GM21786 (cell line): ENCODE measurements around the gene DNM1.
A peak's percentile ranks its signal among the peaks of the same experiment; 100 is the strongest.
"Not testable (repeated sequence)": the region's sequence is repeated elsewhere in the genome, so short reads cannot be mapped to it uniquely, and the experiment has no call there.

Experiments
- ATAC-seq: cut with Tn5 transposase; IDR thresholded peaks from one replicate; pipeline ENCODE4 v1.9.1; 2021; ENCODE audit not compliant: unreplicated experiment

The DNM1 gene

DNA sequence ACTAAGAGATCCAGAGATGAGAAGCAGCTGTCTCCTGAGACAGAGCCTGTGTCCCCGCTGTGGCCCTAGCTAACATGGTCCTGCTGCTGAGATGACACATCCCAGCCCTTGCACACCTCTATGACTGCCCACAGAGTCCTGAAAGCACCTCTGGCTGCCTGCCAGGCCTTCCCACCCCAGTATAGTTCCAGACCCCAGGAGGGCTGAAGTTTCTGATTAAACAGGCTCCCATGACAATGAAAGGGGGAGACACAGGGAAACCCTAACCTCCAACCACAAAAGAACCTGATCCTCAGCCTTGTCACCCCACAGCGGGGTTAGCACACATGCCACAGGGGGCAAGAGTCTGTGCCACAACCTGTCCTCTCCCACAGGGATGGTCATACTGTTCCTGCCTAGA, 27.5 kb upstream of the DNM1 start:
- ATAC-seq, result no peak

DNA sequence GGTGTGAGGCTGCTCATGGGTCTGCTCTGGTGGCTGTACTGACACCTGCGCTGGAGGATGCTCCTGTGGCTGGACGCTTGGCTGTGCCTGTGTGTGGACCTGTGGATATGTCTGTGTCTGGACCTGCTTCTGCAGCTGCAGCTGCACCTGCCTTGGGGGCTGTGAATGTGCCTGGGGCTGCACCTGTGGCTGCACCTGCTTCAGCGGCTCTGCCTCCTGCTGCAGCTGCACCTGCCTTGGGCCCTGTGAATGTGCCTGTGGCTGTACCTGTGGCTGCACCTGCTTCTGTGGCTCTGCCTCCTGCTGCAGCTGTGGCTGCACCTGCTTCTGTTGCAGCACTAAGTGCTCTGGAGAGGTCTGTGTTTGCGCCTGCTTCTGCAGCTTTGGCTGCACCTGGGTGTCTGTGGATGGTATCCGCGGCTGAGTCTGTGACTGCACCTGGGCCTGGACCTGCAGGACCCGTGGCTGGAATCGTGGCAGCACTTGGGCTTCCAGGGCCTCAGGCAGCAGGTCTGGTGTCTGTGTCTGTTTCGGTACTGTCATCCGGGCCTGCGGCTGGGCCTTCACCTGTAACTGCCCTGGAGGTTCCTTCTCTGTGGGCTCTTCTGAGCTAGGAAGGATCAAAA, 24.3 kb upstream of the DNM1 start:
- ATAC-seq, result no peak

DNA sequence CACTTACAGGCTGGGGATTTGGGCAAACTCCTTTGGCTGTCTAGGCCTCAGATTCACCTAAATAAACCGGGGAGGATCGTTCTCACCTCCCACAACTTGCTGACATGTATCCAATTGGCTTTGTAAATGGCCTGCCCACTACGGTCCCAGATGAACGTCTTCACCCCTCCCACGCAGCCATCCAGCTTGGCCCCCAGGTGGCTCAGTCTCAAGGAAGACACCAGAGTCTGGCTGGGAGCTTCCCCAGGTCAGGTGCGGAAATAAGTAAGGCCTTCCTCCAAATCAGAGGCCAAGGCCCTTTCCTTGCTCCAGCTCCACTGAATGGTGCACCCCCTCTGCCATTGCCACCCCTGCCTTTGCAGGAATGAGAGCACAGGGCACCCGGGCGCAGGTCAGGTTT, 23.2 kb upstream of the DNM1 start:
- no peak for ATAC-seq

DNA sequence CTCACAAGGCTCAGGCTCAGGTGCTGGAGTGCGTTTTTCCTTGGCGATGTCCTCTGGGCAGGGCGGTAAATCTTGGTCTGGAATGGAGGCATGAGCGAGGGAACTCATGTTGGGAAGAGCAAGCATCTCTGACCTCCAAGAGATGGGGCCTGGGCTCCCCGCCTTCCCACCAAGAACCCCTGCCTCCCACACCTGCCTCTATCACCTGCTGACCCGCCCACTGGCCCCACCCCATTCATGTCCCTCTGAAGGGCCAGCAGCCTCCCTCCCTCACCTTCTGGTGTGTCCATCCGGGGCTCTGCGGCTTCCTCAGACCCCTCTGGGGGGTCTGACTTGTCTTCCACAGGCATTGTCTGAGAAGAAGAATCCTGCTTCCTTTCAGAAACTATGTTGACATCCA, 22.7 kb upstream of the DNM1 start:
- ATAC-seq, result no peak

DNA sequence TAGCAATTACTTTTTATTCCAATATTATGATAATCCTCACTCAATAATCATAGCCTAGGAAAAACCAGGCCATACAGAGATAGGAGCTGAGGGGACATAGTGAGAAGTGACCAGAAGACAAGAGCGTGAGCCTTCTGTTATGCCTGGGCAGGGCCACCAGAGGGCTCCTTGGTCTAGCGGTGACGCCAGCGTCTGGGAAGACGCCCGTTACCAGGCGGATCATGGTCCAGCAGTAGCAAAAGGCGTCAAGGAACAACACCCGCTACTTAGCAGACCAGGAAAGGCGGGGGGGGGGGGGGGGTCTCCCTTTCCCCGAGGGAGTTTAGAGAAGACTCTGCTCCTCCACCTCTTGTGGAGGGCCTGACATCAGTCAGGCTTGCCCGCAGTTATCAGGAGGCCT, 21.7 kb upstream of the DNM1 start:
- not testable (repeated sequence) for ATAC-seq

DNA sequence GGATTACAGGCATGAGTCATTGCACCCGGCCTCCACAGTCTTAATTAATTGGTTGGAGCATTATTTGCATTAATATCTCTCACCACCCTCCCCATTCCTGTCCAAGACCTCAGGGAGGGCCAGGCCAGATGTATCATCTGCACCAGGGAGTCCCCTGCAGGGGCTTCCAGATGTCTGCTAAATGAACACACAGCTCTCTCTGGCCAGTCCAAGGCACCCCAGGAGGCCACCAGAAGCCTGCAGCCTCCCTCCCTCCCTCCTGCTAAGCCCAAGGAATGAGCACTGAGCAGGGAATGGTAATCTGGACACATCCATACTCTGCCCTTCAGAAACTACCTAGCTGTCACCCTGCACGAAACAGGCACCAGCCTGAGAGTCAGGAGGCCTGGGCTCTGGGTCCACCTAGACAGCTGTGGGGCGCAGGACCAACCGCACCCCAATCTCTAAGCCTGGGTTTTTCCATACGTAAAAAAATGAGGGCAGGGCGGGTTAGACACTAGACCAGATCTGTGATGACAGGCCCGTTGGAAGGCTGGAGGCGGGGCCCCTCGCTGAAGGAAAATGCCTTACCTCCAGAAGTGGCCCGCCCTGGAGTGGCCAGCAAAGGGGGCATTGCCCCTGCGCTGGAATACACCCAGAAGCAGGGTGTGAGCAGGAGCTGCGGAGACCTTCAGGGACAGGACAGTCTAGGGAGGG, 20.1 kb upstream of the DNM1 start:
- ATAC-seq, result no peak

DNA sequence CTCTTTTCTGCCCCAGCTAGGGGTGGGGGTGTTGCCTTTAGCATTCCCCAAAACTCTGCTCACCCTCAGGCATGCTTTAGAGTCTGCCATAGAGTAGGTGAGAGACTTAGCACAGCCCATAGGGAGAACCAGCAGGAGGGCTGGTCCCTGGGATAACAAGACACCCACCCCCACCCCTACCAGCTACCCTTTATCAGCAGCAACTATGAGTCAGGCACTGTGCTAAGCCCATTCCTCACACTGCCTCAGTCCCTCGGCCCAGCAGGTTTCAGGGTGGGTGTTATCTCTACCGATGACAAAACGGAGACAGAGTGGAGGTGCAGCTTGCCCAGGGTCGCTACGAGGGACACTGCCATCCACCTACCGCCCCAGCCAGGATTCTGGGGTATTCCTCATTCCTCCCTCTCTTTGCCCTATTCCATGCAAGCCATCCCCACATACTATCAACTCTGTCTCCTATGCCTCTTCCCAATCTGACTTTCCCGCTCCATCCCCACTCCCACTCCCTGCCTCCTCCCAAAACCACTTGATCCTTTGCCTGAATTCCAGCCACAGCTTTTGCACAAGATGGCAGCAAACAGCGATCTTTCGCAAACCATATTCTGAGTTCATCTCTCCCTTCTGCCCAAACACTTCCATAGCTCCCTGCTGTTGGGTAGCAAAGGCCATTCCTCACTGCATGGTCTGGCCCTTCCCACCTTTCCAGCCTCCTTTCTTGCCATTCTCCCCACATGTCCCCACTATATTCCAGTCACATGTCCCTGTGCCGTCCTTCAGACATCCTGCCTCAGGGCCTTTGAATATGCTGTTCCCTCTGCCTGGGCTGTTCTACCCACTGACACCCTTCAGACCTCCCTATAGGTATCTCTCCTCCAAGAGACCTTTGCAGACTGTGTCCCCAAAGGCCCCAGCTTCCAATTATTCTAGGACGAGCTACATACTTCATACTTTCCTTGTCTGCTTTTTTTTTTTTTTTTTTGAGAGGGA, 16.9 kb upstream of the DNM1 start:
- no peak for ATAC-seq

DNA sequence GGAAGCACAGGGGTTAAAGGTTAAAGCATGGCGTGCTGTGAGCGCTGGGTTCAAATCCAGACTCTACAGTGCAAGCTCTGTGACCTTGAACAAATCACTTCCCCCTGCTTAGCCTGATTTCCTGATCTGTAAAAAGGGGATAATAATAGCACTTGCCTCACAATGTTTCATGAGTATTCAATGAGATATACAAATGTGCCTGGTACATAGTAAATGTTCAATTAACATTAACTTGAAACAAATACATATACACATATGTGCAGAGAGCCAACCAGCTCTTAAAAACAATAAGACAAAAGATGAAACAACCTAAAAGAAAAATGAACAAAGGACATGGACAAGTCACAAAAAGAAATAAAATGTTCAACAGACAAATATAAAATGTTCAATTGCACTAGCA, 15.8 kb upstream of the DNM1 start:
- ATAC-seq, result no peak

DNA sequence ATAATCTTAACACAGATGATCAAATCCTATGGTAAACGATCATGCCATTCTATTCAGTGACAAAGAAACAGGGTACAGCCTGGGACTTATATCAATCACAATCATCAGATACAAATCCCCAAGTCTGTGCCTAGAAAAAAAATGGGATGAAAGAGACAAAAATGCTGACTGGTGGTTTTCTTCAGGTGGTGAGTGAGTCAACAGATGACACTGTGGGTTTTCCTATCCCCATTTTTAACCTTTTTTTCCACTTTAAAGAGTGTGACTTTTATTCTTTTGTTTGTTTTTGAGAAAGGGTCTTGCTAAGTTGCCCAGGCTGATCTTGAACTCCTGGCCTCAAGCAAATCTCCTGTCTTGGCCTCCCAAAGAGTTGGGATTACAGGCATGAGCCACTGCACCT, 15.0 kb upstream of the DNM1 start:
- ATAC-seq, result no peak

DNA sequence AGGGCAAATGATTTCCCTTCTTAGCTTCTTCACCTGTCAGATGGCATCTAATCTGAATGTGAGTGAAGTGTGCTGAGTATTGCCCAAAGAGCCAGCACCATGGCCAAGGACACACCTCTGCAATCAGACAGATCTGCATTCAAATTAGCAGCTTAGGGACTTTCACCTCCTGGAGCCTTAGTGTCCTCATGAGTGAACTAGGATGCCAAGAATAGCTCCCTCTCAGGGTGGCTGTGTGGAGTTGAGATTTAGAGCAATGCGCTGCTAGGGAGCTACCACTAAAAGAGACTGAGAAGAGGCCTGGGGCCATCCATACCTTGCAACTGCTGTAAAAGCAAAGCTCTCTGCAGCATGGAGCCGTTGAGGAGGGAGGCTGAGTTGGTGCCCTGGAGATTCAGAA, 13.2 kb upstream of the DNM1 start:
- ATAC-seq, result no peak

DNA sequence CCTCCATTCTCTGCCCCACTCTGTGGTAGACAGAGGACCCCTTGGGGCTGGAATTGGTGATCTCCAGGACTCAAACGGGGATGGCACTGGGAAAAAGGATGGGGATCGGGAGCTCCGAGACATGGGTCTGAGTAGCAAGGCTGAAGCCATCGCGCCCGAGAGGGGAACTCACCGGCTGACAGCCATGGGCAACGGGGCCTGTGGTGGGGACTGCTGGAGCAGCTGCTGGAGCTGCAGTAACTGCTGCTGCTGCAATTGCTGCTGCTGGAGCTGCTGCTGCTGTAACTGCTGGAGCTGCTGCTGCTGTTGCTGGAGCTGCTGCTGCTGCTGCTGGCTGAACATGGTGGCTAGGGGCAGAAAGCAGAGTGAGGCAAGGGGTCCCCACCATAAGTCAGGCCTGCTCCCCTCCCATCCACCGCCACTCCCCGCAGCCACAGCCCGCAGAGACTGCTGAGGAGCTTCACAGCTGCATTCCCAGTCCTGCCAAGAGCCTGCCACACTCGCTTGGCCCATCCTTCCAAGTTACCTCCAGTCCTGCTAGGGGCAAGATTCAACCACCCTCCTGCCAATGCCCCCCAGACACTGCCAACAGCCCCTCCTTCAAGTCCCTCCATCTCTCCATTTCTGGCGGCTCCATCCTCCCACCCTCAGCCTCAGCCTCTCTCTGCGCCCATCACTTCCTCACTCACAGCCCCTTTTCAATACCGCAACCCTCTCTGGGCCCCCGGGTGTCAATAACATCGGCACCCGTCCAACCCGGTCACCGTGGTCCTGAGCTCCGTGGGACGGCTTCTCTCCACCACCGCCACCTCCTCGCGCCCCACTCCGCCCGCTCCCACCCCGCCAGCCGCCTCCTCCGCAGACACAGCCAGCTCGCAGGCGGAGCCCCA, 12.4 kb upstream of the DNM1 start:
- peak; percentile 14 for ATAC-seq

DNA sequence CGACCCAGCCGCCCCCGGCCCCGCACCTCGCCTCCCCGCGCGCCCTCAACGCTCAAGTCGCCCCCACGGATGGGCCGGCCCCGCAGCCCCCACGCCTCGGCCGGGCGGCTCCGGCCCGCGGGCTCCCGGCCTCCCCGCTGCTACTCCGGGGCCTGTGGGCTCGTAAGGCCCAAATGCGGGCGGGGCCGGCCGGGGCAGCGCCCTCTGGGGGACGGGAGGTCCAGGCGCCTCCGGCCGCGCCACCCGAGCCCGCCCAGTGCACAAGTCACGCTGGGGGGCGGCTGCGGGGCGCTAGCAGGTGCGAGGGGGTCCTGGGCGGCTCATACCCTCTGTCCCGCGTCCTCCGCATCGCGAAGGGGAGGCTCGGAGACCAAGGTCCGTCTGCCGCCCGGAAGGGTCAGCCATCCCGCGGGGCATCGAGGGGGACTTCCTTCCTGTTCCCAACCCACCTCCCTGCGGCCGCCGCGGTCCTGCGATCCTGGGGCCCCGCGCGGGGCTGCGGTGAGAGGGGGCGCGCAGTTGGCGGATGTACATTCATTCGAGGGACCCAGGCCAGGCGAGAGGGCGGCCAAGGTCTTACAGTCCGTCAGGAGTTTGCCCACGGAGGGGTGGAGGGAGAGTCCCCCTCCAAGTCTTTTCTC, 11.7 kb upstream of the DNM1 start, which contains the start of gene CIZ1:
CIZ1 (minus strand) TSS at position 167 of the 641 bp plus-strand sequence. CDS start 715 bp downstream, outside the sequence.
- peak; percentile 62 for ATAC-seq

DNA sequence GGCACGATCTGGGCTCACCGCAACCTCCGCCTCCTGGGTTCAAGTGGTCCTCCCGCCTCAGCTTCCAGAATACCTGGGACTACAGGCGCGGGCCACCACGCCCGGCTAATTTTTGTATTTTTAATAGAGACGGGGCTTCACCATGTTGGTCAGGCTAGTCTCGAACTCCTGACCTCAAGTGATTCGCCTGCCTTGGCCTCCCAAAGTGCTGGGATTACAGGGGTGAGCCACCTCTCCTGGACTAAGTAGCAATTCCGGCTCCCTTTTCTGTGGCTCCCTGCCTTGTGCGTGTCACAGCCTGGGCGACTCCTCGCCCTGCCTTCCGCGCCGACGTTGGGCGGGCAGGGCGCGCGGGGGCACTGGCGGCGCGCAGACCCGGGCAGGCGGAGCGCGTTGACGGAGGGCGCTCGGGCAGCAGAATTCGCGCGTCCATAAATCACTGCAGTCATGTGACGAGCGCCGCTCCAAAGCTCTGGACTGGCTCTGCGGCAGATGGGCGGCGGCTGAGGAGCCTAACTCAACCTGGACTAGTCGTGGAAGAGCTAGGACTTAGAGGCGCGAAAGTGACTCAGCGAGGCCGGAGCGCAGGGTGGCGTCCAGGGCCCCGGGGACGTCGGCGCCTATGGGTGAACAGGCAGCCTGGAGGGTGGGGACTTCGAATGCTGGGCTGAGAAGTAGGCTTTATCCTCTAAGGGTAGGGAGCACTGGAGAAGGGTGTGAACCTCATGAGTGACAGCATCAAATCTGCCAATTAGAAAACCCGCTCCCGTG, 10.4 kb upstream of the DNM1 start:
- ATAC-seq, result peak; percentile 63

DNA sequence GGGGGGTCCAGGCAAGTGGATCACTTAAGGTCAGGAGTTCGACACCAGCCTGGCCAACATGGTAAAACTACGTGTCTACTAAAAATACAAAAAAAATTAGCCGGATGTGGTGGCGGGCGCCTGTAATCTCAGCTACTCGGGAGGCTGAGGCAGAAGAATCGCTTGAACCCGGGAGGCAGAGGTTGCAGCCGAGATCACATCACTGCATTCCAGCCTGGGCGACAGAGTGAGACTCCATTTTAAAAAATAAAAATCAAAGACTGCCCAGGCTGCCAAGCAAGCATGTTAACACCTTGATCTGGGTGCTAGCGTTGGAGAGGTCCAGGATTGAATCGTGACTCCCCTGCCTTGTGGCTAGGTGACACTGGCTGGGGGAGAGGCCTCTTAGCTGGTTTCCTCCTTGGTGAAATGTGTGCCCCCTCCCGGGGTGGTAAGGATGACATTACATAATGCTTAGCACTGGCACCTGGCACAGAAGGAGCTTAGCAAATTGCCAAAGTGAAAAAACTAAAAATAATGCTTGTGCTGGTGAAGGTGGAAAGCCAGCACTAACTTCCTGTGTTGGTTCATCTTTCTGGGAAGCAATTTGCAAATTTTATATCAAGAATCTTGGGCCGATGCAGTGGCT, 9.6 kb upstream of the DNM1 start:
- no peak for ATAC-seq

DNA sequence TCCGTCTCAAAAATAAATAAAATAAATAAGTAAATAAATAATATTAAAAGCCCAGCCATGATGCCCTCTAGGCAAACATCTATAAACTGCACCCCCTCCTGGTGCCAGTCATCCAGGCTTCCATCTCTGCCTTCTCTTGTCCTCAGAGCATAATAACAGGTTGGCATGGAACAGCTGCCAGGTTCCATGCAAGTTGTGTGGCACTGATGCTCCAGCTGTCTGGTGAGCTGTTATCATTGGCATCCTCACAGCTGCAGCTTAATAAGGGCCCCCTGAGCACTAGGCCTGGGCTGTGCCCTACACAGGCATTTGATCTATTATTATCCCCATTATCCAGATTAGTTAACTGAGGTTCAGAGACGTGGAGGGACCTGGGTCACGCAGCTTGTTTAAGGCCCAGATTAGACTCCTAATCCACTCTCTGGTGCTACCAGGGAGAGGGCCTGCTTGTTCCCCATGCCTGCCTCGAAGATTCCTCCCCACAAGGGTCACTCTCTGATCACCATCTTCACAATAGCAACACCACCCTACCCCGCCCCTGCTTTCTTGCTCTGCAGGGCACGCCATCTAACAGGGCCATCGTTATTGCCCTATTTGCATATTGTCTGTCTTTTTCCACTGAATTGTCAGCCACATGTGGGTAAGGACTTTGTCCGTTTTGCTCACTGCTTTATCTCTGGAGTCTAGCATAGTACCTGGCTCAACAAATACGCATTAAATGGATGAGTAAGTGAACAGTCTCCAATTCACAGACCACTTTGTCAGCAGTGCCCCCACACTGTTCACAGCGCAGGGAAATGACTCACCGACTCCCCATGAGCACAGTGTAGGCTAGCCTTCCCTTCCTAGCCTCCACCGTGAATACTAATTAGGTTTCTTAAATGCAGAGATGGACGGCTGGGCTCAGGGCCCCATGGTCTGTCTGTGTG, 1.5 kb upstream of the DNM1 start:
- ATAC-seq, result no peak

DNA sequence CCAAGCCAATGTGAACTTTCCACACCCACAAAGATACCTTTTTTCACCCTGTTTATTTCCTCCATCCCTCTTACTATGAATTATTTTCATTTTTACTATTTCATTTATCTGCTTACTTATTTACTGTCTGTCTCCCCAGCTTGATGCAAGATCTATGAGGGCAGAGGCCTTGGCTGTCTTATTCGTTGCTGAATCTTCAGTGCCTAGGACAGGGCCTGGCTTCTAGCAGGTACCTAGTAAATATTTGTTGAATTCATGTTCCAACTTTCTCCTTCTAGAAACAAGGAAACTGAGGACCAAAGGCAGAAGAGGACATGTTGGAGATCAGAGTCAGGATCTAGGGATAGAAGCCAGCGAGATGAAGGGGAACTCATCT, 543 bp upstream of the DNM1 start:
- no peak for ATAC-seq

DNA sequence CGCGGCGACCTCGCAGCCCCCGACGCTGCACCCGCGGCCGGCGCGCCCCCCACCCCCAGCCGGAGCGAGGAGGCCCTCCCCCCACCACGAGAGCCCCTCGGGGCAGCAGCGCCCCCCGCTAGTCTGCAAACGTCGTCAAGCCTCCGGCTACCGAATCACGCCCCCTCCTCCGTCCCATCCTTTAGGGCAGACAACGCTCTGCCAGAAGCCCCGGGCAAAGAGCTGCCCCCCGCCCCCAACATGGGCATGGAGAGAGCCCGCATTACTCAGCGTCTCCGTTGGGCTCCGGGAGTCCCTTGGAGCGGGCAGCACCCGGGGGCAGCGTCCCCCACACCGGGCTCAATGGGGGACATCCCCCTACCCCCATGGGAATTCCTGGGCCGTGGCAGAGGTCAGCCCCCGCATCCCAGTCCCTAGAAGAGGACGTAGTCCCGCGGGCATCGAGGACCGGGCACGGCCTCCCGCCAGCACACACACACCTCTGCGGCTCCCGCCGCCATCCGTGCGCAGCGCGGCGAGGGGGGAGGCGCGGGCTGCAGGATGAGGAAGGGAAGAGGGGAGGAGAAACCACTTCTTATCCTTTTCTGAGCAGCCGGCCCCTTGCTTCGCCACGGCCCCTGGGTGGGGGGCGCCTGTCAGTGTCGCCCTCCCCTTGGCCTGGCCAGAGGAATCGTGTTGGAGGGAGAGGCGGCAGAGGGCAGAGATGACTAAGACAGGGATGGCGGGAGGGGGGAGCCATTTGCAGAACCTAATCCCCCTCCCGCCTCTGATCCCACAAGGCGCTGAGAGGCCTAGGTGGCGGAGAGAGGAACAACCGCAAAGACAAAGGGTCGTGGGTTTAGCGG, 750 bp downstream of the DNM1 start:
- ATAC-seq, result no peak
